Renal pelvis (tissue), 4 donors: Measurements from ENCODE around the gene HOXB4. TPM values are rescaled to one million over a fixed set of nuclear protein-coding genes. Genes with fewer than 3 reads are reported as not detected.

Experiments
- DNase-seq: peaks from one replicate; pipeline ENCODE4 v3.0.0-alpha.2; 2013
- polyA plus RNA-seq, 3 donors: library from polyadenylated mRNA; unstranded; fragments of 120-200 nt; gene quantifications; one replicate each; pipeline ENCODE4 v1.2.1, GENCODE V29; 2013; ENCODE audit not compliant: insufficient read length in 3 of 3

Gene HOXB4
- polyA plus RNA-seq, 3 donors, result 12.7 to 22.9 (median 21.9) TPM

DNA sequence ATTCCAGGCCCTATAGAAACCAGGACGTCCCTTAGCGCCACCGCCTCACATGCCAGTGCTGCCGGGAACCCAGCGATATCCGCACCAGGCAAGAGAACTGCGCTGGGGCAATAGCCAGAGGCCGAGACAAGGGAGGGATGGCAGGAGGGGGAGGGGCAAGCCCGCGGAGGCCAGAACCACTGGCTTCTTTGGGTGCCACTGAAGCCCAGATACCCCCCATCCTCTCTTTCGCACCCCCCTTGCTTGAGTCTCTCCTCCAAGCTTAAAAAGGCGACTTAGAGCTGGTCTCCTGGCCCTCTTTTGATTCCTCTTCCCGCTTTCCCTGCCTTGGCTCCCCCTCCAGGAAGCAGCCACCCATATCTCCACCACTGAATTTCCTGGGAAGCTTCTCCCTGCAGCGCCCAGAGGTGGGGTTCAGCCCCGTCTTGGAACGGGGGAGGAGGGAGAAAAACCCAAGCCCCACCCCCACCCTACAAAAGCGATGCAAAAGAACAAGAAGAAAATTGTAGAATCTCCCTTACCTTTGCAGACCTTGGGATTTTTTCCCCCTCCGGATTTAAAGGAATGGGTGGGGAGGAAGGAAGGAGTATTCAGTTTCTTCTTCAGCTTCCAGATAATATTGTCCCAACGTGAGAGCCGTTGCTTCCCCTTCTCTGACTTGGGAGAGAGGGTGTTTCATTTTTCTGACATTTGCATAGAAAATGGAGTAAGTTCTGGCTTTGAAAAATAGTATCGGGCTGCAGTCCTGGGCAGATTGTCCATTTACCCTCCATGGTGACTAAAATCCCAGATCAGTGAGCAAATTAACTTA, 26.0 kb upstream of the HOXB4 start:
- DNase-seq, result no peak

DNA sequence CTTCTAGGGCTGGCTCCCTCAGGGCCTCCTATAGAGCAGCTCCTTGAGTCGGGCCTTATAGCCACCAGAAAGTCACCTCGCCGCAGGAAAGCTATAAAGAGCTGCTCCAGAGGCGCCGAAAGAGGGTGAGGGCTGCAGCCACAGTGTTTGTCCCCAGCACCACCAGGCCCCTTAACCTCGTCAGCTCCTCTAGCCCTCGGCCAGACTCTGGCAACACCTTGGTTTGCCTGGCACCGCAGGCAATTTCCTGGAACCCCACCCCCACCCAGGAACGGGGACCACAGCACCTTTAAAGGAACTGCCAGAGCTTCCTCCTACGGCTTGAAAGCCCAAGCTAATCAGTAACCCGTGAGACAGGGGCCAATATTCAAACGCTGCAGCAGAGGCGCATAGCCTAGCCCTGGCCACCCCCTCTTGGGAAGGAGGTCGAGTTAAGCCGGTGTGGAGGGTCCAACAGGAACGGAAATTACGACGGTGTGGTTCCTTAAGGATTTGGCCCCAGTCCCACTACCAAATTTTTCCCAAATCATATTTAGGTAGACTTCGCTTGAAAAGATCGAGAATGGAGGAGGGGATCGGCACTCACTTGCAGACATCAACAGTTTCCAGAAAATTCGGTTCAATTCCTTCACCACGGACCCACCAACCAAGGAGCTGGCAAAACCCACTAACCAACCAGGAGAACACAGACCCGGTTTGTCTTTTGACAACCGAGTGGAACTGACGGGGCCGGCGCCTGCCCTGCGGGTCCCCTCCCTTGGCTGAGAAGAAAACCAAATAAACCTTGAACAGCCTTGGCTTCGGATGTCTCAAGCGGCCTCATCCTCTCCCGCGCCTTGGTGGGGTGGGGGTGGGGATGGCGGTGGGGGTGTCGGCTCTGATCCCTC, 23.6 kb upstream of the HOXB4 start:
- no peak for DNase-seq

GRCh38 chr17:48601207-48601538, 23.0 kb upstream of the HOXB4 start:
- no peak for DNase-seq

GRCh38 chr17:48600244-48601098, 22.3 kb upstream of the HOXB4 start:
- DNase-seq, result no peak

DNA sequence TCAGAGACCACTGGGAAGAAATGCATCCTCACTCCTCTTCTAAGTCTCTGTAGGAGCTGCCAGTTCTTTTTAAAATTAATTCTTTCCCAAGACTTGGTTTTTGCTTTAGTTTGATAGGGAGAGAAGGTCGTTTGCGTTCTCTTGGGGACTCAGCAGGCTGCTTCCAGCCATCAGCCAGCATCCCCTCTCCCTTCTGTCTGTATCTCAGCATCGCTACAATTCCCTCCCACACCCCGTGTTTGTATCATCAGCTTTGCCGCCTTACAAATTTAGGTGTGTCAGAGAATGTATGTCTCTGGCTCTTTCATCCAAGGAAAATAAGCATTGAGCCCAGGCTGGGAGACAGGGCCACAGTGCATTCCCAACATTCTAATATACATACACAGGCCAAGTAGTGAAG, 21.2 kb upstream of the HOXB4 start:
- DNase-seq, result no peak

DNA sequence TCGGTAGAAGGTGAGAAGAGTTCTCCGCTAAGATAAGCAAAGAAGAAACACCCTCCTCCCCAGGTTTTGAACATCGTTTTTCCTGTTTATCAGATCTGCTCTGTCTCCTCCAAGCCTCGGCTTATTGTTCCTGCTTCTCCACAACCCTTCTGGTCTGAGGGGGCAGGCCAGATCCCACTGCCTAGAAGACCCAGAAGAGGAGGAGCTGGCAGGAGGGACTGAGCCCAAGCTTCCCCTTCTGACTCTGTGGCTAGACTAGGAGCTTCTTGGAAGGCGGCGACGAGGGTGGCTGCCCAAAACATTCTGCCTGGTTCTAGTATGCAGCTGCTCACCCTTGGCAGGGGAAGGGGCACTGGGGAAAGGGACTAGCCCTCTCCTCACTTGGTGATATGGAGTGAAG, 20.6 kb upstream of the HOXB4 start:
- DNase-seq, result no peak

DNA sequence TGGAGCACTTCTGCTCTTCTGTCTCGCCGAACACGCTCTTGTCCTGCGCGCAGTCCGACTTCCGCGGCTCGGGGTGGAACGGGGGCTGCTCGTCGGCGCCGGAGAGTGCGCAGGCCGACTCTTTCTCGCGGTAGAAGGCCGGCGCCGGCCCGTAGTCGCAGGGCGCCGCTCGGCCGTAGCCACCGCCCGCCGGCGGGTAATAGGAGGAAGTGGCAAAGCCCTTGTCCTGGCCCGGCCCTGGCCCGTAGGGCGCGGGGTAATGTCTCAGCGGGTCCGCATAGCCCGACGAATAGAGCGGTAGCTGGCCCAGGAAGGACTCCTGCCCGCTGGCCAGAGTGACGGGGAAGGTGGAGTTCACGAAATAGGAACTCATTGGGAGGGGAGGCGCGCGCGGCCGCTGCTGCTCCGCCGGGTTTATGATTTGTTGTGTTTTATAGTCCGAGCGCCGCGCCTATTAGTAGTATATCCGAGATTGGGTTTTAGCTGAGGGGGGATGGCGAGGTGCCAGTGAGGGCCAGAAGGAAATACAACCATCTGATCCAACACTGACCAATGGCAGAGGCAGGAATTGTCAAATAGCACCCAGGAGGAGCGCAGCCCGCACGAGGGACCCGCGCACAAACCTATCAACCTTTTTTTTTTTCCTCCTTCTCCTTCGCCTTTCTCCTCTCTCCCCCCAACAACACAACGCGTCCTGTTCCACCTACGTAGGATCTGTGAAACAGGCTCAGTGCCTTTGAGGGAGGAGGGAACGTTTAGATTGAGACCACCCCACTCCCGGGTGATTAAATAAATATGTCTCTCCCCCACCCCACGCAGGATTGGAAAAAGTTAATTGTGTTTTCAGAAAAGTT, 19.9 kb upstream of the HOXB4 start:
- no peak for DNase-seq

- DNase-seq, result no peak
These were observed 19.3 kb upstream of the HOXB4 start for GRCh38 chr17:48597528-48597777.

- DNase-seq, result no peak
These were observed 18.8 kb upstream of the HOXB4 start for GRCh38 chr17:48596735-48597527.

DNA sequence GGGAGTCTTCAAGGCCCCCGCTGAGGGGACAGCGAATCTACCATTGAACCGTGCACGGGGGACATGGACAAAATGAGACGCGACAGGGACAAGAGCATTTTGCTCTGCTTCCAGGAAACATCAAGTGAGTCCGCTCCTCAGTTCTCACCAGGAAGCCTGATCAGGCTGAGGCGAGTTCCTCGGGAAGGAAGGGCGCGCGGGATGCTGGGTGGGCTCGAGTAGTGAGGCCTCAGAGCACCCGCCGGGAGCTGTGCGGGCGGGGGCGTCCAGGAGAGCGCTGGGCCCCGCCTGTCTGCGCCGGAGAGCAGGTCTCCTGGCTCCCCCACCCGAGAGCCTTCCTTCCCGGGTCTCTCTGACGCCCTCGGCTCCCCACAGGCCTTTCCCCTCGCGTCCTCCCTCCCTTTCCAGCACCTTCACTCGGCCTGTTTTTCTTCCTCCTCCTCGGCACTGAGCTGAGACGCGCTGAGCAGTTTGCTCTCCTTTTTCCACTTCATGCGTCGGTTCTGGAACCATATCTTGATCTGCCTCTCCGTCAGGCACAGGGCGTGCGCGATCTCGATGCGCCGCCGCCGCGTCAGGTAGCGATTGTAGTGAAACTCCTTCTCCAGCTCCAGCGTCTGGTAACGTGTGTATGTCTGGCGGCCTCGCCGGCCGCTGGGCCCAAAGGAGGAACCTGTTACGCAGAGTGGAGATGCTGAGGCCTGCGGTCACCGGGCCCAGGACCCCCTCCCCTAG, 18.0 kb upstream of the HOXB4 start:
- no peak for DNase-seq

DNA sequence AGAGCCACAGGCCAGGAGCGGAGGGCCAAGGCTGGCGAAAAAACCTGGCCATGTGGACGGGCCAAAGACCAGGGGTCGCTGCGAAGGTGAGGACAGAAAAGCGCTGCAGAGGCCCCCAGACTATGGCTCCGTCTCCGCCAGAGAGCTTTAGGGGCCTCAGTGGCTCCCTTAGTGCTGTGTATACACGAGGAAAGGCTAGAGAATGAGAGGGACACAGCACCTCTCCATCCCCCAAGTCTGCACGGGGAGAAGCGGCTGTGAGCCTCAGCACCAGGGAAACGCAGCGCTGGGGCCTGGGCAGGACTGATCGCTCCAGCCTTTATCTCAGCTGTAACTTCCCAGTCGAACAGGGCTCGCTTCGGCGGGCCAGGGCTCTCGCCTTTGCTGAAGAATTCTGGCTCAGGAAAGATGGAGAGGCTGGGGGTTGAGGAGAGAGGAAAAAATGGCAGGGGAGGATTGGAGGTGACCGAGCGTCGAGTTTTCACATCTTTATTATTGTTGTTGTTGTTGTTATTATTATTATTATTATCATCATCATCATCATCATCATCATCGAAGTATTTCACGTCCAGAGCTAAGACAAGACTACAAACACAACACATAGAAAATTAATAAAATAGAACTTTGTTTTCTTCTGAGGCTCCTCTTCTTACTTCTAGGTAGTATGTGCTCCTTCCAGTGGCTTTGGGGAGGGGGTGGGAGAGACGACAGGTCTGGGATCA, 17.3 kb upstream of the HOXB4 start:
- DNase-seq, result no peak

GRCh38 chr17:48594538-48595277, 16.6 kb upstream of the HOXB4 start:
- no peak for DNase-seq

GRCh38 chr17:48593840-48594537, 15.8 kb upstream of the HOXB4 start:
- peak; percentile 93 for DNase-seq

- no peak for DNase-seq
These were observed 15.1 kb upstream of the HOXB4 start, which contains the start of gene HOXB5 for GRCh38 chr17:48593126-48593829. Gene HOXB5, minus strand, starts transcription at chr17:48593779. Its CDS starts 97 bp downstream, at chr17:48593682.

DNA sequence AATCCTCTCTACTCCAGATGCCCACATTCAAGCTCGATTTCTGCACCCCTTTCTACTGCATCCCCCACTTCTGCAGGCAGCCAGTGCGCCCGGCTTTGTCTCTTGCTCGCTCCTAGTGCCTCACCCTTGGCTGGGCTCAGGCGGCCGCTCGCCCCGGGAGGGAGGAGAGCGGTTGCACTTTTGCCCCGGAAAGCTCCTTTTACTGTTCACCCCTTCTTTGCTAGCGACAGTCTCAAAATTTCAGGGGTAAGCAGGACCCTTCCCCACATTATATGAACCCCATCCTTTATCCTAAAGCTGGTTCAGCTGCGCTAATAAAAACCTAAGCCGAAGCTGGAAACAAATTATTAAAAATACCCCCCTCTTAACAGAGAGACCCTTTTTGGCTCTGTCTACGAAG, 14.4 kb upstream of the HOXB4 start:
- no peak for DNase-seq

GRCh38 chr17:48592057-48592514, 13.9 kb upstream of the HOXB4 start:
- no peak for DNase-seq
